ENCODE measurements around the gene USP22. TPM values are rescaled to one million over a fixed set of nuclear protein-coding genes. Genes with fewer than 3 reads are reported as not detected.

Gene USP22
- total RNA-seq, 4 donors from 2014 or later = 120 to 258 (median 143) TPM

DNA sequence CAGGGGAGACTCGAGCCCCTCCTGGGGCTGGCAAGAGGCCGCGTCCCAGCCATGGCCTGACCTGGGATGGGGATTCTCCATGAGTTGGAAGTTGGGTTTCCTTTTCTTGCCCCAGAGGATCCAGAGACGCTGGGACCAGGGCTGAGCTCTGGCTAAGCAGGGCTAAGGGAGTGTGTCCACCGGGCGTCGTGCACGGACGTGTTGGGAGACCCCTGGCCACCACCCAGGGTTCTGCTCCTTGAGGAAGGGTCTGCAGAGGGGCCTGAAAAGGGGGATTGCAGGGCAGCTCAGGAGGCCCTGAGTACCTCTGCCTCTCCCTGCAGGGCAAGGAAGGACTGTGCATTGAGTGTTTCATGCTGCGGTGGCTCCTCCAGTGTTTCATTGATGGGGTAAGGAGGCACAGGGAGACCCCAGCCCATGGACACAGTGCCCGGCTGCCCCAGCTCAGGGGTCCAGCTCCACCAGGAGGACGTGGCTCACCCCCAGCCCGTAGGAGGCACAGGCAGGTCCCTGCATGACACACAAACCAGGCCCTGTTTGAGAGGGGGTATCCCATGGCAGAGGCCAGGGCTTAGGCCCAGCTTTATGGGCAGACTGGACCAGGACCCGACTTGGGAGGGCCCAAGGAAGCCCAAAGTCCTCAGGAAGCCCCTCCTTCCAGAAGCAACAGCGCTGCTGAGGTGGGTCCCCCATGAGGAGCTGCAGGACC lies 47.5 kb downstream of the USP22 start:
- Histone ChIP-seq H3K36me3 (no peaks in the 10 kb centered on the region), H3K4me3 (no peak overlapping the region), H3K4me1 (peaks cover 28 to 40% of the 10 kb centered on the region in 2 donors), H3K27ac (no peak overlapping the region), H3K9me3 (no peaks in the 10 kb centered on the region), H3K27me3 (no peaks in the 10 kb centered on the region)
- TF ChIP-seq, protein P1, sequence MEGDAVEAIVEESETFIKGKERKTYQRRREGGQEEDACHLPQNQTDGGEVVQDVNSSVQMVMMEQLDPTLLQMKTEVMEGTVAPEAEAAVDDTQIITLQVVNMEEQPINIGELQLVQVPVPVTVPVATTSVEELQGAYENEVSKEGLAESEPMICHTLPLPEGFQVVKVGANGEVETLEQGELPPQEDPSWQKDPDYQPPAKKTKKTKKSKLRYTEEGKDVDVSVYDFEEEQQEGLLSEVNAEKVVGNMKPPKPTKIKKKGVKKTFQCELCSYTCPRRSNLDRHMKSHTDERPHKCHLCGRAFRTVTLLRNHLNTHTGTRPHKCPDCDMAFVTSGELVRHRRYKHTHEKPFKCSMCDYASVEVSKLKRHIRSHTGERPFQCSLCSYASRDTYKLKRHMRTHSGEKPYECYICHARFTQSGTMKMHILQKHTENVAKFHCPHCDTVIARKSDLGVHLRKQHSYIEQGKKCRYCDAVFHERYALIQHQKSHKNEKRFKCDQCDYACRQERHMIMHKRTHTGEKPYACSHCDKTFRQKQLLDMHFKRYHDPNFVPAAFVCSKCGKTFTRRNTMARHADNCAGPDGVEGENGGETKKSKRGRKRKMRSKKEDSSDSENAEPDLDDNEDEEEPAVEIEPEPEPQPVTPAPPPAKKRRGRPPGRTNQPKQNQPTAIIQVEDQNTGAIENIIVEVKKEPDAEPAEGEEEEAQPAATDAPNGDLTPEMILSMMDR (IDR thresholded peaks at IDR 0.05 in 4 of 5, conservative IDR thresholded peaks at IDR 0.05 in 1 of 5) = no peak
- no peak for TF ChIP-seq POLR2A (IDR thresholded peaks at IDR 0.05)
- DNase-seq = no peak
- no peak for ATAC-seq
- intact Hi-C loops (cut with DNase I; ENCODE audit: low total_unique reads) = no loop called here
- in situ Hi-C loops (cut with MboI; ENCODE audit: low sequenced_read_pairs in 4 of 4) = loop anchor here in 1 of 4 donors (10.0 kb wide), 1 partner anchor 51 kb away; no protein-coding TSS in a partner anchor

DNA sequence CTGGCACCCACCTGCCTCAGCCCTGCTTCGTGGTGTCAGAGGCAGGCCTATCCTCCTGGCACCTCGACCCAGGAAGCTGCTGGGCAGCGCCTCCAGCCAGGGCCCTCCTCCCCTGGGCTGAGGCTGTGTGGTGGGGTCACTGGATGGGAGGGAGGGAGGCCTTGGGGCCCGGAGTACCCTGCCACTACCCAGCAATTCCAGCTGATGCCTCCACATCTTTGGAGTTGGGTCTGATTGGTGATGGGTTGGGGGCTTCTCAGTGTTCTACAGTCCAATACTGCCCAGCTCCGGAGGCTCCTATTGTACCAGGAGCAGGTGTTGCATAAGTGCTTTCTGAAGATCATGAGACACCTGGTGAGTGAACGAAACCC lies 48.0 kb downstream of the USP22 start:
- in situ Hi-C loops (cut with MboI; ENCODE audit: low sequenced_read_pairs in 4 of 4) (loop anchor here in 1 of 4 donors (10.0 kb wide), 1 partner anchor 50 kb away; no protein-coding TSS in a partner anchor), intact Hi-C loops (cut with DNase I; ENCODE audit: low total_unique reads) (loop anchor here (5.0 kb wide), 1 partner anchor 87 kb away; no protein-coding TSS in a partner anchor)
- H3K4me1 ChIP-seq = peaks cover 23 to 34% of the 10 kb centered on the region in 2 donors
- H3K27ac ChIP-seq = no peak overlapping the region
- H3K27me3 ChIP-seq = no peaks in the 10 kb centered on the region
- DNase-seq (no peak), ATAC-seq (no peak)
- TF ChIP-seq POLR2A (IDR thresholded peaks at IDR 0.05) = no peak
- TF ChIP-seq, protein P1 (IDR thresholded peaks at IDR 0.05 in 4 of 5, conservative IDR thresholded peaks at IDR 0.05 in 1 of 5) = no peak
- H3K4me3 ChIP-seq = no peak overlapping the region
- H3K36me3 ChIP-seq = no peaks in the 10 kb centered on the region
- H3K9me3 ChIP-seq = no peaks in the 10 kb centered on the region

DNA sequence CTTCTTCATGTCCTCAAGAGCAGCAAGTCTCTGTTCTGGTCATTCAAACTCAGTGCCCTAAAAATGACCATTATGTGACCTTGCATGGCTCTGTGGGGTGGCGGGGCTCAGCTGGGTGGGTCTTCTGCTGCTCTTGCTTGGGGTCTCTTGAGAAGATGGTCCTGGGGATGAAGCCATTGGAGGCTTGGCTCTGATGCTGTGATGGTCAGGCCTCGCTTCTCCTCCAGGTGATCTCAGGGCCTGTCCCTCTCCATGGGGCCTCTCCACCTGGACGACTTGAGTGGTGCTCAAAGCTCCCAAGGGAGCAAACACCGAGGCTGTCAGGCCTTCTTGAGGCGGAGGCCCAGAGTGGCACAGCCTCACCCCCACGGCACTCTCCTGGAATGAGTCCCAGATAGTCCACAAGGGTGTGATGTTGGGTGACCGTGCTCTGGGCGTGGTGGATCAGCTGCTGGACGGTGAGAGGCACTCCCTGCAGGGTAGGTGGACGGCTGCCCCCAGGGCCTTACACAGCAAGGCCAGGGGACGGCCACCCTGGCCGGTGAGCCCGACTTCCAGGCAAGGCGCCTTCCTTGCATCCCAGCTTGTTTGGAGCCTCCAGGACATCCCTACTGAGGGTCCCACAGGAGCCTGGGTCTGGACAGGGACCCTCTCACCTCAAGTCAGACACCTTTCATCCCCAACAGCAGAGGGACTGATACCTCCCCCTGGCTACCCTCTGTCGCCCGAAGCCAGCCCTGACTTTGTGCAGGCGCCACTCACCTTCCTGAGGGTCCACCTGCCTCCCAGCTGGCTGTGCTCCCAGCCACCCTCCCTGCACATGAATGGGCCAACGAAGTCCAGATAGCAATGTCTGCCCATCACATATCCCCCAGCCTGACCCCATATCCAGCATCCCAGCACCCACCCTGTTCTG lies 48.7 kb downstream of the USP22 start:
- in situ Hi-C loops (cut with MboI; ENCODE audit: low sequenced_read_pairs in 4 of 4) = loop anchor here in 1 of 4 donors (10.0 kb wide), 1 partner anchor 49 kb away; no protein-coding TSS in a partner anchor
- intact Hi-C loops (cut with DNase I; ENCODE audit: low total_unique reads) = loop anchor here (1.0 to 5.0 kb wide), 2 partner anchors 50 to 87 kb away; no protein-coding TSS in a partner anchor
- no peaks in the 10 kb centered on the region for H3K9me3 ChIP-seq
- TF ChIP-seq POLR2A (IDR thresholded peaks at IDR 0.05) = no peak
- TF ChIP-seq, protein P1 (IDR thresholded peaks at IDR 0.05 in 4 of 5, conservative IDR thresholded peaks at IDR 0.05 in 1 of 5) = no peak
- H3K27me3 ChIP-seq = no peaks in the 10 kb centered on the region
- no peak overlapping the region for H3K4me3 ChIP-seq
- H3K4me1 ChIP-seq = peaks cover 16 to 28% of the 10 kb centered on the region in 2 donors
- H3K27ac ChIP-seq = no peak overlapping the region
- no peaks in the 10 kb centered on the region for H3K36me3 ChIP-seq
- no peak for DNase-seq
- ATAC-seq = no peak

DNA sequence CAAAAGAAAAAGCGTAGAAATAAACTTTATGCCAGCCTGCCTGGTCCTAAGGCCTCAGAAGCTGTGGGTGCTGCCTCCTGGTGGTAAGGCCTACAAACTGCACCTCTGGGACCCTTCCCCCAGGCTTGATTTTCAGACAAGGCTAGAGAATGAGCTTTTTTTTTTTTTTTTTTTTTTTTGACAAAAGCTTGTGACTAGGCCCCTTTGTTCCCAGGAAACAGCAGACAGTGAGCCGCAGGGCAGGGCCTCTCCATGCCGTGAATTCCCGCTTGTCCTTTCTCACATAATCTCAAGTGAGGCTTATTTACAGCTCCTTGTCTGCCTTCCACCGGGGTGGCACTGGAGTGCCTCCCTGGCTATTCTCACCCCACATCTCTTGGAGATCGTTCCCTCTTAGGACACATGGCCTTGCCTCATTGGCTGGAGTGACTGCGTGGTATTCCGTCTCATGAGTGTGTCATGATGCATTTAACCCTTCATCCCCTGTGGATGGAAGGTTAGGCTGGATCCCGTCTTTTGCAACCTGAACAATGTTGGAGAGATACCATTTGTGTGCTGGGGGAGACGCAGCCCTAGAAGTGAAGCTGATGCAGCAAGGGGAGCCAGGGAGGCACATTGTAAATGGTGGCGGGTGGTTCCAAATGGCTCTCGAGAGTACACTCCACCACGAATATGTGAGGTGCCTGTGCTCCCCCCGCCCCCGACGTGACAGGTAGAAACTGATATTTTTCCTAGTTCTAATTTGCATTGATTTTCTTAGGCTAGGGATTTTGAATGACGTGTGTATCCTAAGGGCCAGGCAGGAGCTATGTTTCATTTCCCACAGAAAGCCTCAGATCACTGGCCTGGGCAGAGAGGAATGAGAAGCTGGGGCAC lies 49.6 kb downstream of the USP22 start:
- peak in 1 of 2 donors; percentile 45 for DNase-seq

More for the DNA sequence above, 49.6 kb downstream of the USP22 start:
- no peaks in the 10 kb centered on the region for H3K9me3 ChIP-seq
- H3K27me3 ChIP-seq = no peaks in the 10 kb centered on the region
- in situ Hi-C loops (cut with MboI; ENCODE audit: low sequenced_read_pairs in 4 of 4) (loop anchor here in 1 of 4 donors (10.0 kb wide), 1 partner anchor 48 kb away; no protein-coding TSS in a partner anchor), intact Hi-C loops (cut with DNase I; ENCODE audit: low total_unique reads) (loop anchor here (1.0 to 5.0 kb wide), 2 partner anchors 49 to 86 kb away; no protein-coding TSS in a partner anchor)
- H3K27ac ChIP-seq = no peak overlapping the region
- H3K4me1 ChIP-seq = peaks cover 8 to 21% of the 10 kb centered on the region in 2 donors
- TF ChIP-seq, protein P1 (IDR thresholded peaks at IDR 0.05 in 4 of 5, conservative IDR thresholded peaks at IDR 0.05 in 1 of 5) = peak; percentile 81 to 88 (median 88)
- no peak for TF ChIP-seq POLR2A (IDR thresholded peaks at IDR 0.05)
- no peaks in the 10 kb centered on the region for H3K36me3 ChIP-seq
- peak overlapping the region in 2 of 4 donors; percentile 21 to 34 for H3K4me3 ChIP-seq
- peak; percentile 55 to 57 for ATAC-seq

All from gastrocnemius medialis (tissue), 4 donors.